Kidney (tissue), 14 donors: Measurements from ENCODE around the gene SHQ1. TPM values are rescaled to one million over a fixed set of nuclear protein-coding genes. Genes with fewer than 3 reads are reported as not detected.

Experiments used
- DNase-seq, 5 donors: peaks; one replicate each; pipeline ENCODE4 v3.0.0-alpha.2; 2013 to 2020
- FAIRE-seq: peaks from 2 replicates; lab custom pipeline; 2012; peaks lifted over from hg19 to GRCh38; lab: Jason Lieb, UNC
- H3K27ac ChIP-seq, 2 donors: one replicate each; pipeline ENCODE4 v1.7.0; 2013; ENCODE audit warnings: low read depth in 2 of 2, low read length in 2 of 2, inconsistent platforms in 1 of 2
- H3K27me3 ChIP-seq: one replicate; pipeline ENCODE4 v1.7.1; 2013; ENCODE audit warnings: low read length, inconsistent platforms; ENCODE audit not compliant: control insufficient read depth, insufficient read depth
- H3K36me3 ChIP-seq, 3 donors: one replicate each; pipeline versions ENCODE4 v1.7.0 to v1.7.1; 2013; ENCODE audit warnings: low read length in 3 of 3, control low read depth in 1 of 3, inconsistent platforms in 1 of 3; ENCODE audit not compliant: insufficient read depth in 3 of 3, control insufficient read depth in 2 of 3
- H3K4me1 ChIP-seq, 3 donors: one replicate each; pipeline versions ENCODE4 v1.7.0 to v1.7.1; 2013; ENCODE audit warnings: low read length in 3 of 3, inconsistent platforms in 1 of 3, low read depth in 1 of 3; ENCODE audit not compliant: control insufficient read depth in 2 of 3, insufficient read depth in 2 of 3
- H3K4me3 ChIP-seq, 3 donors: one replicate each; pipeline versions ENCODE4 v1.7.0 to v1.8.1; 2013; ENCODE audit warnings: low read length in 3 of 3, control low read depth in 1 of 3, inconsistent platforms in 1 of 3
- H3K9ac ChIP-seq, 3 donors: one replicate each; pipeline versions ENCODE4 v1.7.0 to v1.7.1; 2013; ENCODE audit warnings: low read length in 3 of 3, control low read depth in 1 of 3, inconsistent platforms in 1 of 3
- H3K9me3 ChIP-seq, 3 donors: one replicate each; pipeline versions ENCODE4 v1.7.0 to v1.7.1; 2013; ENCODE audit warnings: low read length in 3 of 3, control low read depth in 1 of 3, inconsistent platforms in 1 of 3; ENCODE audit not compliant: control insufficient read depth in 2 of 3, insufficient read depth in 1 of 3
- CTCF ChIP-seq: IDR thresholded peaks from 3 replicates; pipeline ENCODE4 v1.5.1; 2012; ENCODE audit warnings: mild to moderate bottlenecking, moderate library complexity, borderline replicate concordance; ENCODE audit not compliant: insufficient read depth; ENCODE audit errors: extremely low read depth
- intact Hi-C: fragments of 100-400 bp; cut with DNase I; formaldehyde crosslinking; loops from one replicate; pipeline ENCODE4 v1.11.1; 2022
- polyA plus RNA-seq: library from polyadenylated mRNA; stranded (reverse); fragments of 350-450 nt; fragmentation: Illumina TruSeq; extraction: RNeasy Lipid Tissue Mini Kit (QIAGEN cat#74804); gene quantifications from one replicate; pipeline ENCODE4 v1.2.3, GENCODE V29; 2014; ENCODE audit warnings: low read depth, low replicate concordance; ENCODE audit not compliant: insufficient read depth
- total RNA-seq: library from RNA; stranded (reverse); fragmentation: NEBNext Ultra II Directional; extraction: Animal tissue kit (Norgen Biotek cat#: 25700); gene quantifications from one replicate; pipeline ENCODE4 v1.2.1, GENCODE V29; 2021
- donor health status: control.
- donor health status: control.
- donor health status: control.
- donor health status: control.
- donor health status: control.
- donor health status: DM: yes; HTN: yes; CAD: no.
- donor health status: Normal renal cell carcinoma (clear cell type).

The SHQ1 gene
- total and polyA plus RNA-seq, 2 donors from 2014 or later, result 8.1 to 23.1 TPM

- no peak for TF ChIP-seq CTCF
- H3K9me3 ChIP-seq, result no peaks in the 10 kb centered on the region
- intact Hi-C loops, result no loop called here
- H3K36me3 ChIP-seq, result no peaks in the 10 kb centered on the region
- DNase-seq (peak in 4 of 5 donors; percentile 56 to 81 (median 70)), FAIRE-seq (no peak)
- H3K4me1 ChIP-seq, result peaks cover 7 to 12% (median 11%) of the 10 kb centered on the region in 3 donors
- H3K4me3 ChIP-seq, result peak overlapping the region; percentile 1 to 63 (median 41)
- no peak overlapping the region for H3K27ac ChIP-seq
- peak overlapping the region in 1 of 3 donors; percentile 48 for H3K9ac ChIP-seq
- no peaks in the 10 kb centered on the region for H3K27me3 ChIP-seq
These were observed 40.5 kb upstream of the SHQ1 start for GRCh38 chr3:72888546-72889309.

GRCh38 chr3:72887705-72888545, 39.7 kb upstream of the SHQ1 start, which contains the start of gene GXYLT2:
GXYLT2 (plus strand) TSS chr3:72888046; CDS start chr3:72888234, 188 bp downstream.
- peak; percentile 88 to 94 (median 92) for DNase-seq
- peaks cover 7 to 12% (median 11%) of the 10 kb centered on the region in 3 donors for H3K4me1 ChIP-seq
- no peaks in the 10 kb centered on the region for H3K36me3 ChIP-seq
- H3K4me3 ChIP-seq, result peak within 1 kb of the TSS; percentile 54 to 96 (median 82)
- no peak for FAIRE-seq
- H3K9ac ChIP-seq, result peak within 1 kb of the TSS in 2 of 3 donors; percentile 9 to 70
- no peak for TF ChIP-seq CTCF
- H3K27me3 ChIP-seq, result no peaks in the 10 kb centered on the region
- H3K27ac ChIP-seq, result no peak within 1 kb of the TSS
- peaks cover 0 to 3% (median 0%) of the 10 kb centered on the region in 3 donors for H3K9me3 ChIP-seq
- intact Hi-C loops, result no loop called here

GRCh38 chr3:72887343-72887704, 39.1 kb upstream of the SHQ1 start:
- Histone ChIP-seq H3K36me3 (no peaks in the 10 kb centered on the region), H3K4me3 (peak overlapping the region; percentile 54 to 96 (median 82)), H3K9ac (peak overlapping the region in 2 of 3 donors; percentile 9 to 70), H3K4me1 (peaks cover 7 to 11% (median 8%) of the 10 kb centered on the region in 3 donors), H3K27me3 (no peaks in the 10 kb centered on the region), H3K9me3 (peaks cover 0 to 3% (median 0%) of the 10 kb centered on the region in 3 donors), H3K27ac (no peak overlapping the region)
- DNase-seq (peak in 2 of 5 donors; percentile 34 to 60), FAIRE-seq (no peak)
- intact Hi-C loops, result no loop called here
- no peak for TF ChIP-seq CTCF
